NCI-H1694 (cell line): Measurements from ENCODE around the gene SLC44A5.
"Not testable (repeated sequence)": the region's sequence is repeated elsewhere in the genome, so short reads cannot be mapped to it uniquely, and the experiment has no call there.

Experiments used
- DNase-seq: peaks from one replicate; lab custom pipeline; 2025; lab: John Stamatoyannopoulos, UW

Gene SLC44A5

GRCh38 chr1:75449998-75450397, 160.9 kb downstream of the SLC44A5 start:
- no peak for DNase-seq

GRCh38 chr1:75444220-75444619, 166.7 kb downstream of the SLC44A5 start:
- DNase-seq, result no peak

- no peak for DNase-seq
Measured at GRCh38 chr1:75440274-75440673, 170.6 kb downstream of the SLC44A5 start.

- DNase-seq, result no peak
Measured at GRCh38 chr1:75438355-75438754, 172.6 kb downstream of the SLC44A5 start.

- no peak for DNase-seq
Measured at GRCh38 chr1:75431843-75432242, 179.1 kb downstream of the SLC44A5 start.

GRCh38 chr1:75430526-75430925, 180.4 kb downstream of the SLC44A5 start:
- no peak for DNase-seq

- no peak for DNase-seq
Measured at GRCh38 chr1:75426688-75427087, 184.2 kb downstream of the SLC44A5 start.

GRCh38 chr1:75425001-75425650, 185.8 kb downstream of the SLC44A5 start:
- no peak for DNase-seq

GRCh38 chr1:75423616-75424015, 187.3 kb downstream of the SLC44A5 start:
- DNase-seq, result no peak

- no peak for DNase-seq
Measured at GRCh38 chr1:75423136-75423535, 187.8 kb downstream of the SLC44A5 start.

GRCh38 chr1:75421371-75421770, 189.5 kb downstream of the SLC44A5 start:
- DNase-seq, result no peak

- DNase-seq, result no peak
Measured at GRCh38 chr1:75415187-75415586, 195.7 kb downstream of the SLC44A5 start.

GRCh38 chr1:75412616-75413015, 198.3 kb downstream of the SLC44A5 start:
- no peak for DNase-seq

- not testable (repeated sequence) for DNase-seq
Measured at GRCh38 chr1:75404681-75405080, 206.2 kb downstream of the SLC44A5 start.

- DNase-seq, result not testable (repeated sequence)
Measured at GRCh38 chr1:75403147-75403646, 207.7 kb downstream of the SLC44A5 start.

- no peak for DNase-seq
Measured at GRCh38 chr1:75400716-75401115, 210.2 kb downstream of the SLC44A5 start.

GRCh38 chr1:75396745-75397144, 214.2 kb downstream of the SLC44A5 start:
- no peak for DNase-seq

GRCh38 chr1:75396260-75396659, 214.7 kb downstream of the SLC44A5 start:
- no peak for DNase-seq

GRCh38 chr1:75394386-75395139, 216.4 kb downstream of the SLC44A5 start:
- DNase-seq, result no peak

- DNase-seq, result no peak
Measured at GRCh38 chr1:75392278-75392677, 218.6 kb downstream of the SLC44A5 start.

GRCh38 chr1:75375476-75376447, 235.2 kb downstream of the SLC44A5 start:
- peak; percentile 35 for DNase-seq

GRCh38 chr1:75373542-75374159, 237.3 kb downstream of the SLC44A5 start:
- no peak for DNase-seq
